ENCODE data around the gene MACROH2A1.

The MACROH2A1 gene

DNA sequence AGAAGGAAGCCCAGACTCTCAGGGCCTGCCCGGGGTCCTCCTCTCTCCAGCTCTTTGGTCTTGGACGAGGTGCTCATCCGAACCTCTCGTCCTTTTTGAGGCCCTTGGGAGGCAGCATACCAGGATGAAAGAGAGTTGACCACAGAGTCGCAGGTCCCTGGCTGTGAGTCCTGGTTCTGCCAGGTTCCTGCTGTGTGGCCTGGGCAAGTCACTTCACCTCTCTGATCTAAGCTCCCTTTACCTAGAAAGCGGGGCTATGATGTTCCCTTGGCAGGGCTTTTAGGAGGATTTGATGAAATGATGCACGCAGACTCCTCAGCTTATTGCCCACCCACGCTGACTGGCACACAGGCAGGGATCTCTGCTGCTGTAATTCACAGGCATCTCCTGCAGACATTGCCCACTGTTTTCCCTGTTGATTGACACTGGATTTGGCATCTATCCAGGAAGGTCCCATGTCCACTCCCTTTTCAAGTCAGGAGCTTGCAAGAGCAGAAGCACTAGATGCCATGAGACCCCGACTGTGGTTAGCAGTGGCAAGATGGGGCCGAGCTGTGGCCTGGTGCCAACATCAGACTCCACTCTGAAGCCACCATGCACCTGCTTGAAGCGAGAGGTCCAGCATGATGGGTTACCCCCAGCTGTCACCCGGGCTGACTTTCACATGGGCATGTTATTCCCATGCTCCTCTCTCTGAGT, 71.5 kb downstream of the MACROH2A1 start:
- H3K4me1 ChIP-seq (ENCODE audit: control insufficient read depth in 1 of 2, insufficient read depth in 2 of 2, low read length in 2 of 2) = peaks cover 10 to 17% of the 10 kb centered on the region in 2 donors
- H3K9ac ChIP-seq (ENCODE audit: low read depth in 1 of 2, low read length in 2 of 2) = no peak overlapping the region
- H3K36me3 ChIP-seq (ENCODE audit: control insufficient read depth in 1 of 2, insufficient read depth in 2 of 2, low read length in 2 of 2) = peaks cover 0 to 13% of the 10 kb centered on the region in 2 donors
- no peaks in the 10 kb centered on the region for H3K27me3 ChIP-seq (ENCODE audit: control insufficient read depth in 1 of 2, insufficient read depth in 2 of 2, low read length in 2 of 2)
- H3K4me3 ChIP-seq (ENCODE audit: low read depth in 1 of 2, low read length in 2 of 2) = no peak overlapping the region
- H3K27ac ChIP-seq (ENCODE audit: low read depth, low read length) = no peak overlapping the region
- H3K9me3 ChIP-seq (ENCODE audit: control insufficient read depth in 1 of 2, low read length in 2 of 2) = no peaks in the 10 kb centered on the region

DNA sequence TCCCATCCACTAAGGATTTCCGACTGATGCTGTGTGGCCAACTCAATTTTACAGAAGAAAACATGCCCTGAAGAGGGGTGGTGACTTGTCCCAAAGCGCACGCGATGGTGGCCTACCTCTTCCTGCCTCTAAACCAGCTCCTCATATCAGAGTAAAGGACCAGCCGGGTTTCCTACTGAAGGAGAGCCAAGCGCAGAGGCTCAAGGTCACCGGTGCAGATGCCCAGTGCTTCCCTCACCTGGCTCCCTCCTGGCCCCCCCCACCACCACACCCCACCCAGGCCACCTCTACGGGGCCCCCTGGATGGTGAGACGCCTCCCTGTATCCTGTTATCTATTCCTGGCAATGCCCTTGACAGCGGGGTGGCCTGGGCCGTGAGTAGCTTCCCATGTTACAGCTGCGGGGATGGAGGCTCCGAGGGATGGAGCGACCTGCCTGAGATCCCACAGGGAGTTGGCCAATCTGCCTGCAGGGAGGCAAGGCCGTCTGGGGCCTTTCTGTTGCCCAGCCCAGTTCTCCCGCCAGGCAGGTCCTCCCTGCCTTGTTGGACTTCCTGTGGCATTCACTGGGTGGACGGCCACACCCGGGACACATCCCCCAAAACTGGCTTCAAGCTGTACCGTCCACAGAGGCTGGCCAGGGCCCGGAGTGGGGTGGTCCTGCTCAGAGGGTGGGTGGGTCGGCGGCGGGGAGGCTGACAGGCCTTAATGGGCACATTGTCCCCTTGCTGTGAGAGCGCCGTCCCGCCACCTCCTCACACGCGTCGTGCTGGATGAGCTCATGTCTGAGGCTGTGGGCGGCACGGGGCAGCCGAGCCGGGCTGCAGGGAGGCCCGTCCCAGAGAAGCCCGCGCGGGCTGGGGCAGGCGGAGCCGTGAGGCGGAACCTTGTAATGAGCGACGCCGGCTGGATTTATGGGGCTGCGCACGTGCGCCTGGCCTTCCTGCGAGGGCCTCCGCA, 72.5 kb downstream of the MACROH2A1 start:
- Histone ChIP-seq H3K9me3 (ENCODE audit: control insufficient read depth in 1 of 2, low read length in 2 of 2) (no peaks in the 10 kb centered on the region), H3K9ac (ENCODE audit: low read depth in 1 of 2, low read length in 2 of 2) (no peak overlapping the region), H3K4me1 (ENCODE audit: control insufficient read depth in 1 of 2, insufficient read depth in 2 of 2, low read length in 2 of 2) (peaks cover 10 to 12% of the 10 kb centered on the region in 2 donors), H3K27ac (ENCODE audit: low read depth, low read length) (no peak overlapping the region), H3K4me3 (ENCODE audit: low read depth in 1 of 2, low read length in 2 of 2) (no peak overlapping the region), H3K36me3 (ENCODE audit: control insufficient read depth in 1 of 2, insufficient read depth in 2 of 2, low read length in 2 of 2) (peaks cover 0 to 7% of the 10 kb centered on the region in 2 donors), H3K27me3 (ENCODE audit: control insufficient read depth in 1 of 2, insufficient read depth in 2 of 2, low read length in 2 of 2) (no peaks in the 10 kb centered on the region)

DNA sequence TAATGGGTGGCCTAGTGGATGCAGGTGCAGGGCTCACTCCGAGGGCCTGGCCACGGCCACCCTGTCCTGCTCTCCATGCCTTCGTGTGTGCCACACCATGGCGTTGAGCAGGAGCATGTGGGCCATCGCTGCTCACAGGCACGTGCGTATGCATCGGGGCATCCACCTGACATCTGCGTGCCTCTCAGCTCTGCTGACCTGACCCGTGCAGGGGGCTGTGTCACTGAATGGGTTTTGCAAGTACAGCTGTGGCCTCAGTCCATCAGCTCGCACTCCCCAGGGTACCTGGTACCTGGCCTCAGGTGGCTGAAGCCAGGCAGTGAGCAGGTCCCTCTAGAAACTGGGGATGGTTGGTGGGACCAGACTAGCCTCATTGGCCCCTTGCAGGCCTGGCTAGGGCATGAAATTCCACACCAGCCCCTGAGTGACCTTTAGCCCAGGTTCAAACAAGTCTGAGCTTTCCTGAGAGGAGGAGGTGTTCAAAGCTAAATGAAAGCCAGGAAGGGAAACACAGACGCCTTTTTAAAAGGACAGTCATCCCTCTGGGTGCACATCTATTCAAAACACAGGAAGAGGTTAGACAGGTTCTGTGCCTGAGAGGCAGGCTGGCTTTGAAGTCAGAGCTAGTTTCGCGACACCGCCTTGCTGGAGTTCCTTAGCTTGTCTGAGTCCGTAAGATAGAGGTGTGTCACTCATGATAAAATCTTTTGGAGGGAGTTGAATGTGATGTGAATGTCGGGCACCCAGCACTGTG, 74.0 kb downstream of the MACROH2A1 start:
- Histone ChIP-seq H3K27me3 (ENCODE audit: control insufficient read depth in 1 of 2, insufficient read depth in 2 of 2, low read length in 2 of 2) (no peaks in the 10 kb centered on the region), H3K4me1 (ENCODE audit: control insufficient read depth in 1 of 2, insufficient read depth in 2 of 2, low read length in 2 of 2) (peaks cover 2 to 3% of the 10 kb centered on the region in 2 donors), H3K27ac (ENCODE audit: low read depth, low read length) (no peak overlapping the region), H3K4me3 (ENCODE audit: low read depth in 1 of 2, low read length in 2 of 2) (no peak overlapping the region), H3K9ac (ENCODE audit: low read depth in 1 of 2, low read length in 2 of 2) (no peak overlapping the region), H3K9me3 (ENCODE audit: control insufficient read depth in 1 of 2, low read length in 2 of 2) (no peaks in the 10 kb centered on the region), H3K36me3 (ENCODE audit: control insufficient read depth in 1 of 2, insufficient read depth in 2 of 2, low read length in 2 of 2) (no peaks in the 10 kb centered on the region)

DNA sequence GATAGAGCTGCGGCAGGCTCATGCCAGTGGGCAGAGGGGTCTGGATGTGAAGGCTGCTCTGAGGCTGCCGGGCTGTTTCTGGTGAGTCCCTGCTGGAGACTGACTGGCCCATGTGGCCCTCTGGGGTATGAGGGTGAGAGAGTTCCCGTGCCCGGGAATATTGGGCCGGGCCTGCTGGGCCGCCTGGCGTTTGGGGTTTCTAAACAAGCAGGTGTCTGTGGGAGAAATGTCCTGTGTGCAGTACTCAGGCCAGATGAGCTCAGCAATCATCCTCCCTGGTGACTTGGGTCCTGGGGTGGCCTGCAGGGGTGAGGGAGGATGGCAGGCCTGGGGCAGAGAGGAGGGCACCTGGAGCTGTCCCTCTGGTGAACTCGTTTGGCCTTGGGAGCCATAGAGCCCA, 74.9 kb downstream of the MACROH2A1 start:
- Histone ChIP-seq H3K4me1 (ENCODE audit: control insufficient read depth in 1 of 2, insufficient read depth in 2 of 2, low read length in 2 of 2) (no peaks in the 10 kb centered on the region), H3K27me3 (ENCODE audit: control insufficient read depth in 1 of 2, insufficient read depth in 2 of 2, low read length in 2 of 2) (no peaks in the 10 kb centered on the region), H3K36me3 (ENCODE audit: control insufficient read depth in 1 of 2, insufficient read depth in 2 of 2, low read length in 2 of 2) (no peaks in the 10 kb centered on the region), H3K4me3 (ENCODE audit: low read depth in 1 of 2, low read length in 2 of 2) (no peak overlapping the region), H3K9ac (ENCODE audit: low read depth in 1 of 2, low read length in 2 of 2) (no peak overlapping the region), H3K27ac (ENCODE audit: low read depth, low read length) (no peak overlapping the region), H3K9me3 (ENCODE audit: control insufficient read depth in 1 of 2, low read length in 2 of 2) (no peaks in the 10 kb centered on the region)

DNA sequence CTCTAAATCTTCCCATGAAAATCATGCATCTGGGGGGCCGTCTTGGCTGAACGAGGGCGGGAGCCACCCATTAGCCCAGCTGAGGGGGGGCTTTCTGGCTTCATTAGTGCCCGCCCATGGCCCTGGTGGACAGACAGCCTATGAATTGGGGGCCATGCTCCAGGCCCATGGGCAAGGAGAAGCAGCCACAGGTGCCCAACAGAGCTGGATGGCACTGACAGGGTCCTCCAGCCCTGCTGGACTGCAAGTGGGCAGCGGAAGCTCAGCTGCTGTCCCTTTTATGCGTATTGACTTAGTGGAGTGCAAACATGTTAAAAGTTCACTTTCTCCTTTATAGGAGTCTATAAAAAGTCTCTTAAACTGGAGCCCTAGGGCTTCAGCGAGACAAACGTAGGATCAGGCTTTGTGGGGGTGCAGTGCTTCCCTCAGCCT, 75.3 kb downstream of the MACROH2A1 start:
- H3K4me3 ChIP-seq (ENCODE audit: low read depth in 1 of 2, low read length in 2 of 2) = no peak overlapping the region
- no peaks in the 10 kb centered on the region for H3K9me3 ChIP-seq (ENCODE audit: control insufficient read depth in 1 of 2, low read length in 2 of 2)
- H3K4me1 ChIP-seq (ENCODE audit: control insufficient read depth in 1 of 2, insufficient read depth in 2 of 2, low read length in 2 of 2) = no peaks in the 10 kb centered on the region
- H3K27me3 ChIP-seq (ENCODE audit: control insufficient read depth in 1 of 2, insufficient read depth in 2 of 2, low read length in 2 of 2) = no peaks in the 10 kb centered on the region
- no peaks in the 10 kb centered on the region for H3K36me3 ChIP-seq (ENCODE audit: control insufficient read depth in 1 of 2, insufficient read depth in 2 of 2, low read length in 2 of 2)
- H3K27ac ChIP-seq (ENCODE audit: low read depth, low read length) = no peak overlapping the region
- no peak overlapping the region for H3K9ac ChIP-seq (ENCODE audit: low read depth in 1 of 2, low read length in 2 of 2)

DNA sequence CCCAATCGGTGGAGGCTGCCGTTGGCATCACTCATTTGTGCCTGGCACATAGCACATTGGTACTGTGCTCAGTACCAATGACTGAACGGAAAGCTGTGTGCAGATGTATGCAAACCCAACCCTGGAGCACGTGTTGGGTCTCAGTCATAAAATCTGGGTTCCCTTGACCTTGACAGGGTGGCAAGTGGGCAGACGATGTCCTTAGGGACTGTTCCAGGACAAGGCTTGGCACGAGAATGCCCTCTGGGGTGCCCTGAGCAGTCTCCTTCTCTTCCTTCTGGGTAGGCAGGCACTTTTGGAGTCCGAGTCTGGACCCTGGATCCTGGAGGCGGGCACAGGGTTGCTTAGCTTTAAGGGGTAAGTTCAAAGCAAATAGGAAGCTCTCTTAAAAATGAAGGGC, 75.8 kb downstream of the MACROH2A1 start:
- H3K36me3 ChIP-seq (ENCODE audit: control insufficient read depth in 1 of 2, insufficient read depth in 2 of 2, low read length in 2 of 2) = no peaks in the 10 kb centered on the region
- H3K4me3 ChIP-seq (ENCODE audit: low read depth in 1 of 2, low read length in 2 of 2) = no peak overlapping the region
- H3K27ac ChIP-seq (ENCODE audit: low read depth, low read length) = no peak overlapping the region
- H3K9ac ChIP-seq (ENCODE audit: low read depth in 1 of 2, low read length in 2 of 2) = no peak overlapping the region
- no peaks in the 10 kb centered on the region for H3K27me3 ChIP-seq (ENCODE audit: control insufficient read depth in 1 of 2, insufficient read depth in 2 of 2, low read length in 2 of 2)
- no peaks in the 10 kb centered on the region for H3K4me1 ChIP-seq (ENCODE audit: control insufficient read depth in 1 of 2, insufficient read depth in 2 of 2, low read length in 2 of 2)
- H3K9me3 ChIP-seq (ENCODE audit: control insufficient read depth in 1 of 2, low read length in 2 of 2) = no peaks in the 10 kb centered on the region

DNA sequence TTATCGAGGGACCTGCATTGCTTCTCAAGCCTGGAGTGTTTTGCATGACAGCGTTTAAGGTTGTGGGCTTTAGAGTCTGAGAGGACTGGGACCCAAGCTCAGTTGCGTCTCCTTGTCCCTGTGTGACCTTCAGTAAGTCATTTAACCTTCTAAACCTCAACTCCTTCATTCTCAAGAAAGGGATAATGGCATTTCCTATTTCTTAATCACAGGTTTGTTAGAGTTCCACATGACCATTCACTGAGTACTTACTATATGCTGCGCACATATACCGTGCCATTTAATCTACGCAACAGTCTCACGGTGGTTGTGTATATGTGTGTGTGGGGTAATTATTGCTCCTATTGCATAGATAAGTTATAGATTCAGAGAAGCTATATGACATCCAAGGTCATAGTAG, 76.3 kb downstream of the MACROH2A1 start:
- H3K4me3 ChIP-seq (ENCODE audit: low read depth in 1 of 2, low read length in 2 of 2) = no peak overlapping the region
- no peaks in the 10 kb centered on the region for H3K4me1 ChIP-seq (ENCODE audit: control insufficient read depth in 1 of 2, insufficient read depth in 2 of 2, low read length in 2 of 2)
- no peak overlapping the region for H3K9ac ChIP-seq (ENCODE audit: low read depth in 1 of 2, low read length in 2 of 2)
- H3K36me3 ChIP-seq (ENCODE audit: control insufficient read depth in 1 of 2, insufficient read depth in 2 of 2, low read length in 2 of 2) = no peaks in the 10 kb centered on the region
- H3K27ac ChIP-seq (ENCODE audit: low read depth, low read length) = no peak overlapping the region
- H3K9me3 ChIP-seq (ENCODE audit: control insufficient read depth in 1 of 2, low read length in 2 of 2) = no peaks in the 10 kb centered on the region
- H3K27me3 ChIP-seq (ENCODE audit: control insufficient read depth in 1 of 2, insufficient read depth in 2 of 2, low read length in 2 of 2) = no peaks in the 10 kb centered on the region

DNA sequence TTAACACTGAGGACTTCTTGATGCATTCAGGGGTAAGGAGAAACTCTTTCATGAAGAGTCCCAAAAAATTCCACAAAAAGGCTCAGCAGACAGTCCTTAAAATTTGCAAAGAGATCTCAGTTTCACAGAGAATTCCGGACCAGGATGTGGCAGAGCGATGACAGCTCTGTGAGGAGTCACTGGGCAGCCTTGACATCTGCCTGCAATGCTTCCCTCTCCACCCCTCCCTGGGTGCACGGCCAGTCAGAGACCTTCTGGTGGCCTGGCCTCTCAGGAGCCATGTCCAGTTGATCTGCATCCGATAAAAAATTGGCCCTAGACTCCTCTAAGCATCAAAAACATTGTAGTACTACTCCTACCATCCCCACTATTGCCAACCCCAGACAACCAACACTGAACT, 76.8 kb downstream of the MACROH2A1 start:
- H3K4me3 ChIP-seq (ENCODE audit: low read depth in 1 of 2, low read length in 2 of 2) = no peak overlapping the region

DNA sequence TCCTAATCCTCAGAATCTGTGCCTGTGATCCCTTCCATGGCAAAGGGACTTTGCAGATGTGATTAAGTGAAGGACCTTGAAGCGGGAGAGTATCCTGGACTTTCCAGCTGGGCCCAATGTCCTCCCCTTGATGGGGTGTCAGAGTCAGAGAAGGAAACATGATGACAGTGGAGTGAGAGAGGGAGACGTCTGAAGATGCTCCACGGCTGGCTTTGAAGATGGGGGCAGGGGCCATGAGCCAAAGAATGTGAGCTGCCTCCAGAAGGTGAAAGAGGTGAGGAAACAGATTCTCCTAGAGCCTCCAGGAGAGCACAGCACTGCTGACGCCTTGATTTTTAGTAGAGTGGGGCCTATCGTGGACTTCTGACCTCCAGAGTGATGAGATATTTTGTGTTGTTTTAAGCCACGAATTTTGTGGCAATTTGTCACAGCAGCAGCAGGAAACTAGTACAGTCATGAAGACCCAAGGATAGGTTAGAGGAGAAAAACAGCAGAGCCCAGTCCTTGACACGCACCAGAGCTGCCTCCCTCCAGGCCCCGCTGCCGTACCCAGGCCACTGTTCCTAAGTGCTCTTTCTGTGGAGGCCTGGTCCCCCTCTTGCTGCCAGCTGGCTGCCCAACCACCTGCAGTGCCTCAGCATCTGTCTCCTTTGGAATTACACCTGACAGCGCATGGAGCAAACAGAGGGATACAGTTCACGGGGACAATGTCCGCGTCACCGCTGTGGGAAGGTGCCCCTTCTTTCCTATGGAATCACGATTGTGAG, 78.1 kb downstream of the MACROH2A1 start:
- Histone ChIP-seq H3K9me3 (ENCODE audit: control insufficient read depth in 1 of 2, low read length in 2 of 2) (no peaks in the 10 kb centered on the region), H3K9ac (ENCODE audit: low read depth in 1 of 2, low read length in 2 of 2) (no peak overlapping the region), H3K27ac (ENCODE audit: low read depth, low read length) (no peak overlapping the region), H3K4me3 (ENCODE audit: low read depth in 1 of 2, low read length in 2 of 2) (no peak overlapping the region), H3K4me1 (ENCODE audit: control insufficient read depth in 1 of 2, insufficient read depth in 2 of 2, low read length in 2 of 2) (no peaks in the 10 kb centered on the region), H3K36me3 (ENCODE audit: control insufficient read depth in 1 of 2, insufficient read depth in 2 of 2, low read length in 2 of 2) (no peaks in the 10 kb centered on the region), H3K27me3 (ENCODE audit: control insufficient read depth in 1 of 2, insufficient read depth in 2 of 2, low read length in 2 of 2) (no peaks in the 10 kb centered on the region)

More for the DNA sequence above, 76.8 kb downstream of the MACROH2A1 start:
- no peak overlapping the region for H3K27ac ChIP-seq (ENCODE audit: low read depth, low read length)
- no peak overlapping the region for H3K9ac ChIP-seq (ENCODE audit: low read depth in 1 of 2, low read length in 2 of 2)
- no peaks in the 10 kb centered on the region for H3K4me1 ChIP-seq (ENCODE audit: control insufficient read depth in 1 of 2, insufficient read depth in 2 of 2, low read length in 2 of 2)
- H3K27me3 ChIP-seq (ENCODE audit: control insufficient read depth in 1 of 2, insufficient read depth in 2 of 2, low read length in 2 of 2) = no peaks in the 10 kb centered on the region
- no peaks in the 10 kb centered on the region for H3K9me3 ChIP-seq (ENCODE audit: control insufficient read depth in 1 of 2, low read length in 2 of 2)
- no peaks in the 10 kb centered on the region for H3K36me3 ChIP-seq (ENCODE audit: control insufficient read depth in 1 of 2, insufficient read depth in 2 of 2, low read length in 2 of 2)

All from duodenal mucosa (tissue), 2 donors.